SKM-1 (cell line): ENCODE data around the gene KAZN.

Experiments used
- DNase-seq: peaks from one replicate; lab custom pipeline; 2025; ENCODE audit not compliant: unreplicated experiment; lab: John Stamatoyannopoulos, UW

Gene KAZN

GRCh38 chr1:14784790-14785773 lies 186.6 kb downstream of the KAZN start:
- DNase-seq = no peak

- no peak for DNase-seq
Measured at GRCh38 chr1:14786109-14786675, 187.7 kb downstream of the KAZN start.

- no peak for DNase-seq
Measured at GRCh38 chr1:14786681-14787080, 188.2 kb downstream of the KAZN start.

- DNase-seq = no peak
Measured at GRCh38 chr1:14787604-14788003, 189.1 kb downstream of the KAZN start.

- no peak for DNase-seq
Measured at GRCh38 chr1:14788080-14788479, 189.6 kb downstream of the KAZN start.

GRCh38 chr1:14790982-14791381 lies 192.5 kb downstream of the KAZN start:
- no peak for DNase-seq

- no peak for DNase-seq
Measured at GRCh38 chr1:14791654-14792053, 193.2 kb downstream of the KAZN start.

- no peak for DNase-seq
Measured at GRCh38 chr1:14794136-14794768, 195.8 kb downstream of the KAZN start.

GRCh38 chr1:14794906-14795305 lies 196.4 kb downstream of the KAZN start:
- no peak for DNase-seq

GRCh38 chr1:14795589-14795988 lies 197.1 kb downstream of the KAZN start:
- DNase-seq = no peak

- DNase-seq = no peak
Measured at GRCh38 chr1:14800014-14800413, 201.5 kb downstream of the KAZN start.

GRCh38 chr1:14800500-14801076 lies 202.1 kb downstream of the KAZN start:
- no peak for DNase-seq

- no peak for DNase-seq
Measured at GRCh38 chr1:14803002-14803789, 204.7 kb downstream of the KAZN start.

GRCh38 chr1:14804626-14805025 lies 206.1 kb downstream of the KAZN start:
- no peak for DNase-seq

GRCh38 chr1:14806772-14807171 lies 208.3 kb downstream of the KAZN start:
- no peak for DNase-seq

- DNase-seq = no peak
Measured at GRCh38 chr1:14808768-14809167, 210.3 kb downstream of the KAZN start.

- DNase-seq = no peak
Measured at GRCh38 chr1:14809191-14809981, 210.9 kb downstream of the KAZN start.

- no peak for DNase-seq
Measured at GRCh38 chr1:14810595-14811361, 212.3 kb downstream of the KAZN start.

- no peak for DNase-seq
Measured at GRCh38 chr1:14811573-14811972, 213.1 kb downstream of the KAZN start.
